Central memory CD4-positive, alpha-beta T cell (primary cell): ENCODE results near the gene L1TD1.
"Not testable (repeated sequence)": the region's sequence is repeated elsewhere in the genome, so short reads cannot be mapped to it uniquely, and the experiment has no call there.

Source experiments
- DNase-seq: peaks from one replicate; pipeline ENCODE4 v3.0.0; 2022

Gene L1TD1

DNA sequence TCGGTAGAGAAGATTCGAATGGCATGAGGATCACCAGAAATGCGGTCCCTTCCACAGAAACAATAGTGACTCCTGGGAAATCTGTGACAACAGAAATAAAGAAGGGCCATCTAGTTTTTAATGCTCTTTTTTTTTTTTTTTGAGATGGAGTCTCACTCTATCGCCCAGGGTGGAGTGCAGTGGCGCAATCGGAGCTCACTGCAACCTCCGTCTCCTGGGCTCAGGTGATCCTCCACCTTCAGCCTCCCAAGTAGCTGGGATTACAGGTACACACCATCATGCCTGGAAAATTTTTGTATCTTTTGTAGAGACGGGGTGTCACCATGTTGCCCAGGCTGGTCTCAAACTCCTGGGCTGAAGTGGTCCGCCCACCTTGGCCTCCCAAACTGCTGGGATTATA, 43.9 kb downstream of the L1TD1 start:
- DNase-seq = no peak

DNA sequence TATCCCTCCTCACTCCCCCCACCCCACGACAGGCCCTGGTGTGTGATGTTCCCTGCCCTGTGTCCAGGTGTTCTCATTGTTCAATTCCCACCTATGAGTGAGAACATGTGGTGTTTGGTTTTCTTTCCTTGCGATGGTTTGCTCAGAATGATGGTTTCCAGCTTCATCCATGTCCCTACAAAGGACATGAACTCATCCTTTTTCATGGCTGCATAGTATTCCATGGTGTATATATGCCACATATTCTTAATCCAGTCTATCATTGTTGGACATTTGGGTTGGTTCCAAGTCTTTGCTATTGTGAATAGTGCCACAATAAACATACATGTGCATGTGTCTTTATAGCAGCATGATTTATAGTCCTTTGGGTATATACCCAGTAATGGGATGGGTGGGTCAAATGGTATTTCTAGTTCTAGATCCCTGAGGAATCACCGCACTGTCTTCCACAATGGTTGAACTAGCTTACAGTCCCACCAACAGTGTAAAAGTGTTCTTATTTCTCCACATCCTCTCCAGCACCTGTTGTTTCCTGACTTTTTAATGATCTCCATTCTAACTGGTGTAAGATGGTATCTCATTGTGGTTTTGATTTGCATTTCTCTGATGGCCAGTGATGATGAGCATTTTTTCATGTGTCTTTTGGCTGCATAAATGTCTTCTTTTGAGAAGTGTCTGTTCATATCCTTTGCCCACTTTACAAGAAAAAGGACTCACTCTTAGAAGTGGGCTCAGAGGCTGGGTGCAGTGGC, 45.2 kb downstream of the L1TD1 start:
- not testable (repeated sequence) for DNase-seq

DNA sequence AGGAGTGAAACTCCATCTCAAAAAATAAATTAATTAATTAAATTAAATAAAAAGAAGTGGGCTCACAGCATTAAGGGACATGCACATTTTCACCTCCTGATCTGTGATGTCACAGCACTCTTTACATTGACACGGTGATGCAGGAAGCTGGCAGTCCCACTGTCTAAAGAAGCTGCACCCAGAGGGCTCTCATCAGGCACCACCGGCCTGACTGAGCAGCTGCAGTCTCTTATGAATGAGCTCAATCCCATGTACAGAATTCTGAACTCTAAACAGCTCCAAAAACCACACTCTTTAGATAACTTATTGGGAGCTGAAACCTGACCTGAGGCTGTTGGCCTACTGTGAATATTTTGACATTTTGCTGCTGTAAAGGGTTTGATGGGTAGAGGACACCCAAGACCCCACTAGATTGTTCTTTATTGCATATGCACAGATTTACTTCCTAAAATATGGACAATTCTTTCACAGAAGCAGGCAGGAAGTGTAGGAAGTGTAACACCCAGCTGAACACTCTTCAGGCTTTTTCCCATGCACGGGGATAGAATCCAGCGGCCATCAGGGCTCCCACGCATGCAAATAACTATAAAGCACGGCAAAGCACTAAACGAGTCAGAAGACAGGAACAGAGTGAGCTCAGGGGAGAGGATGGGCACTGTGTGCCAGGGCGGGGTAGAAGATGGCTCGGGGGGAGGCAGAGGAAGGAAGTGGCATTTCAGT, 46.2 kb downstream of the L1TD1 start:
- no peak for DNase-seq

DNA sequence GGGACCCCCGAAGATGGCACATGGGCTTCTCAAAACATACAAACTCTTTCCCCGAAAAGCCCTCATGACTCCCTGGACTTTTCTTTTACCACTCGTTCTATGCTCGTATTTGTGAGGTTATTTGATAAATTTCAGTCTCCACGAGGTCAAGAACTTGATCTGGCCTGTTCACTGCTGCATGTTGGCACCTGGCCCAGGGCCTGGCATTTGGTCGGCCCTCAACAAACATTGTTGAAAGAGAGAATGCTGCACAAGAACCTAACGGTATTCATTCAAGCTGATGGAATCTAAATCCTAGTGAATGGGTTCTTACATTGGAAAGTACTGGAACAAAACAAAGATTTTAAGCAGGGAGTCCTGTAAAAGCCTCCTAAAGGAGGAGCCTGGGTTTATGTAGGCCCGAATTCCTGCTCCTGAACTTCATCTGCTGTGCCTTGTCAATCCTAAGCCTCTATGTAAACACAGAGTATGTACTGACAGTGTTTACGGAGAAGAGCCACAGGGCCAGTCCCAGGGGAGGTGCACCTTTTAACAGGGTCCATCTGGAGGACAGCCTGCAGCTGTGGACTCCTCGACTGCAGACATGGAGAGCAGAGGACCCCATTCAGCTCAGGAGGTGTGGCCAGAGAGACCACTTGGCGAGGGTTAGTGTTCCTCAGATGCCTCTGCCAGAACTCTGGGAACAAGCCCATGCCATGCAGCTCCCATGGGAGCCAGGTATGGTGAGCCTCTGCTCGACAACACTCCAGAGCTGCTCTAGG, 46.9 kb downstream of the L1TD1 start:
- DNase-seq = no peak

DNA sequence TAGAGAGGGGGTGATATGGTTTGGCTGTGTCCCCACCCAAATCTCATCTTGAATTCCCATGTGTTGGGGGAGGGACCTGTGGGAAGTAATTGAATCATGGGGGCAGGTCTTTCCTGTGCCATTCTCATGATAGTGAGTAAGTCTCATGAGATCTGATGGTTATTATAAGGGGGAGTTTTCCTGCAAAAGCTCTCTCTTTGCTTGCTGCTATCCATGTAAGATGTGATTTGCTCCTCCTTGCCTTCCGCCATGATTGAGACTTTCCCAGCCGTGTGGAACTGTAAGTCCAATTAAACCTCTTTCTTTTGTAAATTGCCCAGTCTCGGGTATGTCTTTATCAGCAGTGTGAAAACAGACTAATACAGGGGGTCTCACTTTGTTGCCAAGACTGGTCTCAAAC, 49.7 kb downstream of the L1TD1 start:
- DNase-seq = not testable (repeated sequence)

DNA sequence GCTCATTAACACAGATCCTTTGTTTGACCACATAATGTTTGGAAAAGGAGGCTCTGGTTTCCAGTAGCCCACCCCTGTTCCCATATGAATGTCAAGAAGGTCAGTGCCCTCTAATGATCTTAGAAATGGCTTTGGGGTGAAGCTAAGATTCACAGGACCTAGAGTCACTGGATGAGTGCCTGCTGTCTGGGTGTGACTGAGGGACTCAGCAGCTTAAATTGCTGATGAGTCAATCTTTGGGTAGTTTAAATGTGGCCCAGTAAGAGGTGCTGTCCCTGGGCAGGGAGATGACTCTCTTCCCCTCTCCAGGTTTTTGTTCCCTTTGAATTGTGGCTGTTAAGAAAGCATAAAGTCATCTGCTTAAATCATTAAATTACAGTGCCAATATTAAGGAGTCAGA, 50.6 kb downstream of the L1TD1 start:
- no peak for DNase-seq

DNA sequence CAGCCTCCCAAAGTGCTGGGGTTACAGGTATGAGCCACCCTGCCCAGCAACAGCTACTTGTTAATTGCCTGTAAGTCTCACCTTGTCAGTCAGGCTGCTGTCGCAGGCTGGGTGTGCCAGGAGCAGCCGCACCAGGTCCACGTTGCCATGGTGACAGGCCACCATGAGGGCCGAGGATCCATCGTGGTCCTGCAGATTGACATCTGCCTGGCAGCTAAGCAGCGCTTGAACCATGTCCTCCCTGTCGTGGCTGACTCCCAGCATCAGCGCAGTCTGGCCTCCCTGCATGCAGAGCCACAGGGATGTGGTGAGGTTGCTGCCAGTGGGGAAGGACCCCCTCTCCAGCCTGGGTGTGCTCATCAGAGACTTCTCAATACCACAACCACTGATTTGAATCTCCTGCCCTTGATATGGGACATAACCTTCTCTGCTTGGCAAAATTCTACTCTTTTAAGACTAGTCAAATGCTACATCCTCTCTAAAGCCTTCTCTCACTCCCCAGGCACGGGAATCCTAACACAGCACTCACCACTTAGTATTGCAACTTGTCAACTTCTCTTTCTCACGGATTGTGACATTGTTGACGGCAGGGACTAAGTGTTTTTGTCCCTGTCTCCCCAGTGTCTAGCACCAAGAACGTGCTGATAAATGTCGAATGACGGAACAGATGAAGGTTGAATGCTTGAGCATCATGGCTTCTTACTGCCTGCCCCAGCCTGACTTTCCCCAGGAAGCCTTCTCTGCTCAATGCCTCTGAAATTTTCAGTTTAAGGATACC, 52.9 kb downstream of the L1TD1 start:
- no peak for DNase-seq

DNA sequence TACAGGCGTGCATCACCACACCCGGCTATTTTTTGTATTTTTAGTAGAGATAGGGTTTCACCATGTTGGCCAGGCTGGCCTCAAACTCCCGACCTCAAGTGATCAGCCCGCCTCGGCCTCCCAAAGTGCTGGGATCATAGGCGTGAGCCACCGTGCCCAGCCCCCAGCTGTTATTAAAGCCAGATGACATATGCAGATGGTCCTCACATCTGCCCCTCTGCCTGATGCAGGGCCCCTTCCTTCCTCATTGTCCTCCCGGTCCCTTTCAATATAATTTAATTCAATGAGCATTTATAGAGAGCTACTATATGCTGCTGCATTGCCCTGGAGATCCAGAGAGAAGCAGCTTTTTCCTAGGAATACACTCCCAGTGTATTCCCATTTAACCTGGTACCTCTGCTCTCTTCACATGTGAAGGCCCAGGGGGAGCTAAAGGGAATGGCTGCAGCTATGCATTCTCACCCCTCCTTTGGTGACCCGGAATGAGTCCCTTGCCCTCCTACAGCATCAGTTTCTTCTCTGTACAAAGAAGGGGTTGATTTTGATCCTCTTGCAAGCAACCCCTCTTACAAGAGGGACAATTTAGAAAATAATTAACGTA, 55.6 kb downstream of the L1TD1 start:
- no peak for DNase-seq

DNA sequence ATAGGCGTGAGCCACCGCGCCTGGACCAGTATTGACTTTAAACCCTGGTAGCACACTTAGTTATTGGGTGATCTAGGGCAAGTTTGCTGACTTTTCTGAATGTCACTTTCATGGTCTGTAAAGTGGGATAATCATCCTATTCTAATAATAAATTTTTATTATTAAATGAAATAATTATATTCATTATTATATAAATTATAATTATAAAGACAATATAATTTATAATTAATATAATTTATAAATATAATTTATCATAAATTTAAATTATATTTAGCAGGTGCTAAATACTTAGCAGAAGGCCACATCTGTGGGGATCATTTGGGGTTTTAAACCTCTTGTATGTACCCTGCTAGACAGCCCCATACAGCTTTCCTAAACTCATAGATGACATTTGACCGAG, 64.9 kb downstream of the L1TD1 start:
- no peak for DNase-seq

DNA sequence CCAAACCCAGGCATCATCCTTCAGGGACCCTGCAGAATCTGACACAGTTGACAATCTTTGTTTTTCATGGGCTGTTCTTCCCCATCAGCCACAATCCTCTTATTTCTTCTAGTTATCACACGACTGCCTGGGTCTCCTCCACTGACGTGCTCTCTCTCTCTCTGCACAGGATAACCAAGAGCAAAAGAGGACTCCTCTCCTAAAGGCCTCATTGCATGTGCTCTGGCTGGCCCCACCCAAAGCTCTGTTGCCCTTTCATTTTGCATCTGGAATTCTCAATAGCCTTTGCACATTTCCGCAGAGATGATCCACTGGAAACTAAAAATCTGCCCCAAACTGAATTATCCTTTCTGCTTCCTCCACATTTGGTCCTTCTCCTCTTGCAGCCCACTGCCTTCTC, 66.0 kb downstream of the L1TD1 start:
- no peak for DNase-seq
